Fibroblast of peridontal ligament (primary cell): ENCODE data around the gene PABPC3.

Source experiments
- DNase-seq: peaks from one replicate; pipeline ENCODE4 v3.0.0-alpha.2; 2010; ENCODE audit errors: extremely low read depth

PABPC3 gene

DNA sequence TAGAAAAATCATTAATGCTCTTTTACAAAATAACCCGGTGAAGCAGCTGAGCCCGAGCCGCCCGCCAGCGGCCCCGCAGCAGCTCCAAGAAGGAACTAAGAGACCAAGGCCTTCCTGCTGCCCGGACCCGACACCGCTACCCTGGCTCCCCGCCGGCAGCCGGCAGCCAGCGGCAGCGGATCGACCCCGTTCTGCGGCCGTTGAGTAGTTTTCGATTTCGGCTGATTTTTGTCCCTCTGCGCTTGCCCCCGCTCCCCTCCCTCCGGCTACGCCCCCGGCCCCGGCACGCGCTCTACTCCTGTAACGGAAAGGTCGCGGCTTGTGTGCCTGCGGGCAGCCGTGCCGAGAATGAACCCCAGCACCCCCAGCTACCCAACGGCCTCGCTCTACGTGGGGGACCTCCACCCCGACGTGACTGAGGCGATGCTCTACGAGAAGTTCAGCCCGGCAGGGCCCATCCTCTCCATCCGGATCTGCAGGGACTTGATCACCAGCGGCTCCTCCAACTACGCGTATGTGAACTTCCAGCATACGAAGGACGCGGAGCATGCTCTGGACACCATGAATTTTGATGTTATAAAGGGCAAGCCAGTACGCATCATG is at the start of gene PABPC3:
PABPC3 (plus strand) TSS at position 286 of the 603 bp plus-strand sequence; CDS start at position 349, 63 bp downstream.
- peak; percentile 2 for DNase-seq

- DNase-seq: no peak
Measured at GRCh38 chr13:25046274-25046984, 49.5 kb upstream of the PABPC3 start.

- no peak for DNase-seq
Measured at GRCh38 chr13:25046985-25047511, 48.9 kb upstream of the PABPC3 start.

DNA sequence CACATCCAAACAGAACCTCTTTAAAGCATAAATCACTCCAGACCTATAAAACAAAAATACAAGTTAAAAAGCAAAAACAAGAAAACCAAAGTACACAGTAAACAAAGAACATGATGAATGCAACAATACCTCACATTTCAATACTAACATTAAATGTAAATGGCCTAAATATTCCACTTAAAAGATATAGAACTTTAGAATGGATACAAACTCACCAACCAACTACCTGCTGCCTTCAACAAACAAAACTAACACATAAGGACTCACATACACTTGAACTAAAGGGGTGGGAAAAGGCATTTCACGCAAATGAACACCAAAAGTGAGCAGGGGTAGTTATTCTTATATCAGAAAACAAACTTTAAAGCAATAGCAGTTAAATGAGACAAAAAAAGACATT is 44.9 kb upstream of the PABPC3 start:
- DNase-seq: no peak

GRCh38 chr13:25059166-25059565 is 36.8 kb upstream of the PABPC3 start:
- no peak for DNase-seq

- DNase-seq: no peak
Measured at GRCh38 chr13:25059958-25060357, 36.0 kb upstream of the PABPC3 start.

DNA sequence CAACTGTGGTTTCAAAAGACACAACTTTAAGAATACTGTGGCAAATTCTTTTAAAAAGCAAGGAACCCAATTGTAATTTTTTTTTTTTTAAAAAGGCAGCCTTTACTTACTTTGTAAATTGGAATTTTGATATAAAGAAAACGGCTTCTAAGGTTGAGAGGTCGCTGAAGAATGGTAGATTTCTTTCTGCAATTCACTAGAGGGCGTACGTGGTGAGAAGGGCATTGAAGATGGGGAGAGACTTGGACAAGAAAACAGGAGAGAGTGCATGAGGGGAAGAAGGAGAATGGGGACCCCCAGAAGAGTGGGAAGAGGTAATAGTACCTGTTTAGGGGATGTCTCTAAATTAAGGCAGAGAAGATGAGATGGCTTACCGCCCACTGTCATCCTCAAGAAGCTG is 33.5 kb upstream of the PABPC3 start:
- no peak for DNase-seq

GRCh38 chr13:25064396-25064795 is 31.5 kb upstream of the PABPC3 start:
- DNase-seq: no peak

DNA sequence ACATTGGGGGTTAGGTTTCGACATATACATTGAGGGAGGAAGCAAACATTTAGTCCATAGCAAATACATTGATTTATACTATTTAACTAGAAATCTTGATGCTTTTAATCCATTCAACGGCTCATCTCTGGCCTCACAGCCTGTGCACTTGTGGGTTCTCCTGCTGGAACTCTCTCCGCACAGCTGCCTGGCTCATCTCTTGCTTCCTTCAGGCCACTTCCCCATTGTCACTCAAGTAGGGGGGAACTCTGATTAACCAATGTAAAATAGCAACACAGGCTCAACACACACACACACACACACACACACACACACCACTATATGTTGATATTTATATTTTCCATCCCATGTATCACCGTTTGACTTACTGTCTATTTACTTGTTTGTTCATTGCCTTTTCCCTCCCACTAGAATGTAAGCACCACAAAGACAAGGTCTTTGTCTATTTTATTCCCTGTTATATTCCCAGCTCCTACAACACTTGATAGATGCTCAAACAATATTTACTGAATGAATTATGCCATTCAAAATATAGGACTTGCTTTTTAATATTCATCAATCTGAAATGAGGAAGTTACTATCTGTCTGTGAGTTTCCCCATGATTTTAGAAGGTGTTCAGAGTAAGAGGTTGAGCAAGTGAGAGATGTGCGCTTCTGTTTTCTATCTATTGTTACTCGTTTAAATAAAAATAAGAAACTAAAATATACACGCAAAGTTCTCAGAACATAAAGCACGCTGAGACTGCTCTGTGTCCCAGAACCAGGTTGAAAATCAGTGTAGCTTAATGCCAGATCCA is 29.8 kb upstream of the PABPC3 start:
- no peak for DNase-seq

DNA sequence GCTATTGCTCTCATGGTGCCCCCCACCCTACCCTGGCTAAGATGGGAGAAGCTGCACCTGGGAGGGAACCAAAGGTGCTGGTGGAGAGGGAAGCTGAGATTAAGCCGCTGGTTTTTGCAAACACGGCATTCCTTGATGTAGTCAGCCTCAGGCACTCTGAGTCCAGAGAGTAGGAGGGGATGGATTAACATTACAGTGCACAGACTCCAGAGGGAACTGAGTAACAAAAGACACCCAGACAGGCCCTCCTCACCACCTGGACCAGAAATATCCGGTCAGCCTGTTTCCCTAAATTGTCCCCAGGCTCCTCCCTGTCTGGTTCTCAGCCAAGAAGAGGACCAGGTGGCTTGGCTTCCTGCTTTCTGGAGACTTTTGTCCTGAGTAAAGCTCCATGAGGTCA is 28.9 kb upstream of the PABPC3 start:
- no peak for DNase-seq

- no peak for DNase-seq
Measured at GRCh38 chr13:25068810-25069209, 27.1 kb upstream of the PABPC3 start.

- no peak for DNase-seq
Measured at GRCh38 chr13:25069236-25069635, 26.7 kb upstream of the PABPC3 start.

DNA sequence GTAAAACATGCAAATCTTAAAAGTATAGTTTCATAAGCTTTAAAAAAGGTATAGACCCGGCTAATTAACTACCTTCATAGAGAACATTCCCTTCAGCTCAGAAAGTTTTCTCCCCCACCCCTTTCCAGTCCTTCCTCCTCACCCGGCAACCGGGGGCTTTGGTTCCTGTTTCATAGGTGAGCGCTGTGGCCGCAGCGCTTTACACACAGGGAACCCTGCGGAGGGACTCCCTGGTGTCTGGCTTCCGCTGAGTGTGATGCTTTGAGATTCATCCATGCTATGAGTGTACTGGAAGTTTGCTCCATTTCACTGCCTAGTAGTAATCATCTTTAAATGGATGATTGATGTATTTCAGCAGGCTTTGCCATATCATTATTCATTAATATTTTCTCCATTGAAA is 26.0 kb upstream of the PABPC3 start:
- DNase-seq: no peak

GRCh38 chr13:25080773-25081172 is 15.2 kb upstream of the PABPC3 start:
- no peak for DNase-seq

DNA sequence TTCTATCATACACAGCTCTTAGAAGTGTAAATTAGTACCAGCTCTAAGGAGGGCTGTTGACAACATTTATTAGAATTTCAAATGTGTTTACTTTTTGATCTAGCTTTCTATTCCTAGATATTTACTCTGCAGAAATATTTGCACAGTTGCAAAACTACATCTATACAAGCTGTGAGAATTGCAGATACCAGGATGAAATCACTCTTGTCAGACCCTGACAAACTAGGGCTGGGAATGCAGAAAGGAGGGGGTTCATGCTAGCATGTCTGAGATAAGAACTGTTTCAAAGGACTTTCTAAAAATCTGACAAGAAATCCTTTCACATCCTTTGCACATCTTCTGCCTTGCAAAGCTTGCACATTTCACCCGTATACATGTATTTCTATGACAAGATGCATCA is 11.8 kb upstream of the PABPC3 start:
- DNase-seq: no peak

DNA sequence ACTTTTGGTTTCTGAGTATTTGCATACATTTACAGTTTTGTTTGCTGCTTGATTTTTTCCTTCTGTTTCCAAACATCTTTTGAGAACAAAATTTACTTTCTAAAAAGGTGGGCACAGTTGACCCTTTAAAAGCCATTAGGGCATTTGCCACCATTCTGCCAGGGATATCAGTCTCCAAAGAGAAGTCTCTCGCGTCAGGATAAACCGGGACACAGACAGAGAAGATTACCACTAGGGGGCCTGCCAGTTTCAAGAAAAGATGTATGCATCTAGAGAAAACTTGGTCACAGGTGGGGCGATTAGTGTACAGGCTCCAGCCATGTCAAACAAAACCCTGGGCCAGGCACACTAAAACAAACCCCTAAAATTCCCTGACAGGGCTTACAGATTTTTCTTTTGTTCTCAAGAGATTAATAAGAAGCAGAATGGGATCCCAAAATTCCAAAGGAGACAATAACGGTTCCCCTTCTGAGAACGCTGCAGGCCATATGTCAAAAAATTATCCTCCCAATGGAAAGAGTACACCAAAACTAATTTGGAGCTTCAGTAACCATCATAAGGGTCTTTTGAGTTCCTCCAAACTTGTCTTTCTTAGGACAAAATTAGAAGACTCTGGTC is 10.7 kb upstream of the PABPC3 start:
- DNase-seq: peak; percentile 40

DNA sequence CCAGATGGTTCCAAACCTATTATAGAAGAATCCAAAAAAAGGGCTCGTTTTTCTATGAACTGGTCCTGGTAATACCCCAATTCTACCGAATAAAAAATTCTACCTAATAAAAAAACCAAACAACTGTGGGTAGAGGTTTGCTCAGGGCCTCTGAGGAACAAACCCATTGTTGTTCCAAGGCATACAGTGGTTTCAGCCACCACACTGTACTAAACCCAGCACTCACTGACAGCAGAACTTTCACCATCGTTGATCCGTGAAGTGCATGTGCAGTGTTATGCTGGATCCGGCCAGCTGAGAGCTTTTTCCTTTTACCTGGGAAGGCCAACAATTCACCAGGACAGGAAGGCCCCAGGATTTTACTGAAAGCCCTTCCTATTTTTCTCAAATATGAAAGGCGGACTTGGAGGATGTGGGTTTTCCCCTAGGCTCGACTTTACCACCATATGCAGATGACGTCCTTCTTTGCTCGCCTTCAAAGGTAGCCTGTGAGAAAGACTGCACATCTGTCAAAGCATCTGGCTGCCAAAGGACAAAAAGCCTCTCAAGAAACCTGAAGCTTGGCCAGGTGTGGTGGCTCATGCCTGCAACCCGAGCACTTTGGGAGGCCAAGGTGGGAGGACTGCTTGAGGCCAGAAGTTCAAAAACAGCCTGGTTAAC is 7.2 kb upstream of the PABPC3 start:
- DNase-seq: no peak

DNA sequence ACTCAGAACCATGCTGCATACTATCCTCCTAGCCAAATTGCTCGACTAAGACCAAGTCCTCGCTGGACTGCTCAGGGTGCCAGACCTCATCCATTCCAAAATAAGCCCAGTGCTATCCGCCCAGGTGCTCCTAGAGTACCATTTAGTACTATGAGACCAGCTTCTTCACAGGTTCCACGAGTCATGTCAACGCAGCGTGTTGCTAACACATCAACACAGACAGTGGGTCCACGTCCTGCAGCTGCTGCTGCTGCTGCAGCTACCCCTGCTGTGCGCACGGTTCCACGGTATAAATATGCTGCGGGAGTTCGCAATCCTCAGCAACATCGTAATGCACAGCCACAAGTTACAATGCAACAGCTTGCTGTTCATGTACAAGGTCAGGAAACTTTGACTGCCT is 1.5 kb downstream of the PABPC3 start:
- DNase-seq: no peak

GRCh38 chr13:25103711-25104110 is 7.8 kb downstream of the PABPC3 start:
- DNase-seq: no peak

GRCh38 chr13:25109341-25109740 is 13.4 kb downstream of the PABPC3 start:
- no peak for DNase-seq

DNA sequence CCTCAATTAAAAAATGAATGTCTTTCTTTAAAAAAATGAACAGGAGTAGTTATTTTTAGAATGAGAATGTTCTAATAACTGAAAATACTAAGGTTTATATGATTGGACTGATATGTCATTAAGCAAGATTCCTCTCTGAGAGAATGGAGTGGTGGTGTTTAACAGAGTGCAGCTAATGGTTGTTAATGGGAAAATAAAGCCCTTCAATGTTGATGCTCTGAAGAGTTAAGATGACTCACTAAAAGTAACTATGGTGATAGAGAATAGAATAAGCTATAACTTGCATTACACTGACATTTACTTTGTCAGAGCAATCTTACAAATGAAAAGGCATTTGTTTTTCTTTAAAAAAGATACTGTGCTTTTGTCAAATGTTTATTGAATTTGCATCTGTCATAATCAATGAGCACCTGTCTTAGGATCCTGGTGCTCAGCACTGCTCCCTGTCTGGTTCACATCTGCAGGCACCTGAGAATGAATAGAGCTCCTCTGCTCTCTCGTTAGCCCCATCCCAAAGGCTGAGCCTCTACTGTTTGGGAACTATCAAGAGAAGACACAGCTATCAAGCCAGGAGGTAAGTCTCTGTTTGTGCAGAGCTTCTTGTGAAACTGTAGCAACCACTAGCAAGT is 15.1 kb downstream of the PABPC3 start:
- no peak for DNase-seq
